ENCODE data around the gene PRPF8. TPM values are rescaled to one million over a fixed set of nuclear protein-coding genes. Genes with fewer than 3 reads are reported as not detected.
A peak's percentile ranks its signal among the peaks of the same experiment; 100 is the strongest.
"Not testable (repeated sequence)": the region's sequence is repeated elsewhere in the genome, so short reads cannot be mapped to it uniquely, and the experiment has no call there.

The PRPF8 gene
- total RNA-seq, 1 donor from 2014 or later, result 432 TPM

- peak overlapping the region; percentile 37 for H3K27ac Mint-ChIP-seq
These were observed 40.4 kb upstream of the PRPF8 start for GRCh38 chr17:1724869-1725641.

DNA sequence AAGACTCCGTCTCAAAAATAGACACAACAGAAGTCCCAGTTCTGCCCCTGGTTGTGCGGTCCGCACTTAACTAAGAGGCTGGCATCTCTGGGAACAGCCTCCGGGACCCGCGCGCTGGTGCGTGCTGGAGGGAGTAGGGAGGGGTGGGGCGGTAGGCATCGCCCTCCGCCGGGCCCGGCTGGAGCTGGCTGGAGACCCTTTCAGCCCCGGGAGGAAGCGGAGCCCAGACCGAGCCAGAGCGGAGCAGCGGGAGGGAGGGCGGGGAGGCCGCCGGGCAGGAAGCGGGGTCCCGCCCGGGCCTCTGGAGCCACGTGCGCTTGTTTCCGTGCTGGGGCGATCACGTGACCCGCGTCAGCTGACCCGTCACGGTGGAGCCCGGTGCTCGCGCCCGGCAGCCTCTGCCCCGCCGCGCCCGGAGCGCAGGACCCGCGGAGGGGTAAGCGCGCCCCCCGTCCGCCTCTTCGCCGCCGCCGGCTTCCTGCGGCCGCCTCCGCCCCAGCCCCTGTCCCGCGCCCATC, 39.7 kb upstream of the PRPF8 start, which contains the start of gene WDR81:
Gene WDR81, plus strand, starts transcription at position 354 of the 518 bp plus-strand sequence. CDS start 256 bp downstream, outside the sequence.
- Mint-ChIP-seq H3K27ac (peak within 1 kb of the TSS; percentile 83), H3K27me3 (no peaks in the 10 kb centered on the region), H3K4me1 (peaks cover 26% of the 10 kb centered on the region), H3K36me3 (ENCODE audit: low read depth) (peaks cover 9% of the 10 kb centered on the region), H3K4me3 (peak within 1 kb of the TSS; percentile 82), H3K9me3 (no peaks in the 10 kb centered on the region)
- intact Hi-C loops (cut with micrococcal nuclease), result loop anchor here (5.0 kb wide), 2 partner anchors 38 to 58 kb away; partner anchors contain the start of gene SERPINF1
- peak; percentile 96 for DNase-seq

More at GRCh38 chr17:1724869-1725641, 40.4 kb upstream of the PRPF8 start:
- H3K4me1 Mint-ChIP-seq, result peaks cover 30% of the 10 kb centered on the region
- peak; percentile 76 for DNase-seq
- H3K27me3 Mint-ChIP-seq, result no peaks in the 10 kb centered on the region
- no peaks in the 10 kb centered on the region for H3K9me3 Mint-ChIP-seq
- intact Hi-C loops (cut with micrococcal nuclease), result loop anchor here (5.0 kb wide), 2 partner anchors 37 to 57 kb away; partner anchors contain the start of gene SERPINF1
- H3K4me3 Mint-ChIP-seq, result peak overlapping the region; percentile 82
- H3K36me3 Mint-ChIP-seq (ENCODE audit: low read depth), result peaks cover 14% of the 10 kb centered on the region

GRCh38 chr17:1722022-1722421, 37.4 kb upstream of the PRPF8 start:
- H3K36me3 Mint-ChIP-seq (ENCODE audit: low read depth); H3K27me3 Mint-ChIP-seq; DNase-seq; H3K9me3 Mint-ChIP-seq; H3K4me3 Mint-ChIP-seq: not testable (repeated sequence)
- Mint-ChIP-seq H3K4me1 (peaks cover 33% of the 10 kb centered on the region), H3K27ac (peak overlapping the region; percentile 25)
- intact Hi-C loops (cut with micrococcal nuclease), result loop anchor here (5.0 kb wide), 2 partner anchors 40 to 60 kb away; partner anchors contain the start of gene SERPINF1

- Mint-ChIP-seq H3K9me3 (no peaks in the 10 kb centered on the region), H3K4me3 (no peak overlapping the region), H3K27ac (no peak overlapping the region), H3K27me3 (no peaks in the 10 kb centered on the region), H3K36me3 (ENCODE audit: low read depth) (peaks cover 3% of the 10 kb centered on the region), H3K4me1 (peaks cover 34% of the 10 kb centered on the region)
- intact Hi-C loops (cut with micrococcal nuclease), result loop anchor here (5.0 kb wide), 2 partner anchors 41 to 61 kb away; partner anchors contain the start of gene SERPINF1
- peak; percentile 91 for DNase-seq
These were observed 36.3 kb upstream of the PRPF8 start for GRCh38 chr17:1720856-1721386.

GRCh38 chr17:1718362-1719165, 33.9 kb upstream of the PRPF8 start:
- H3K27me3 Mint-ChIP-seq, result peaks cover 2% of the 10 kb centered on the region
- H3K27ac Mint-ChIP-seq, result peak overlapping the region; percentile 98
- H3K4me3 Mint-ChIP-seq, result peak overlapping the region; percentile 95
- H3K36me3 Mint-ChIP-seq (ENCODE audit: low read depth), result peaks cover 3% of the 10 kb centered on the region
- intact Hi-C loops (cut with micrococcal nuclease), result loop anchor here (10.0 kb wide), 1 partner anchor 676 kb away; no protein-coding TSS in a partner anchor
- peaks cover 32% of the 10 kb centered on the region for H3K4me1 Mint-ChIP-seq
- DNase-seq, result peak; percentile 57
- no peaks in the 10 kb centered on the region for H3K9me3 Mint-ChIP-seq

- peak; percentile 97 for DNase-seq
- Mint-ChIP-seq H3K36me3 (ENCODE audit: low read depth) (peaks cover 13% of the 10 kb centered on the region), H3K27ac (peak overlapping the region; percentile 98), H3K4me3 (peak overlapping the region; percentile 95), H3K27me3 (peaks cover 2% of the 10 kb centered on the region), H3K9me3 (no peaks in the 10 kb centered on the region), H3K4me1 (peaks cover 26% of the 10 kb centered on the region)
- intact Hi-C loops (cut with micrococcal nuclease), result loop anchor here (1.0 to 10.0 kb wide), 7 partner anchors 32 to 678 kb away; partner anchors contain the start of genes DPH1, PRPF8, RILP and RPA1
These were observed 32.4 kb upstream of the PRPF8 start for GRCh38 chr17:1716912-1717695.

DNA sequence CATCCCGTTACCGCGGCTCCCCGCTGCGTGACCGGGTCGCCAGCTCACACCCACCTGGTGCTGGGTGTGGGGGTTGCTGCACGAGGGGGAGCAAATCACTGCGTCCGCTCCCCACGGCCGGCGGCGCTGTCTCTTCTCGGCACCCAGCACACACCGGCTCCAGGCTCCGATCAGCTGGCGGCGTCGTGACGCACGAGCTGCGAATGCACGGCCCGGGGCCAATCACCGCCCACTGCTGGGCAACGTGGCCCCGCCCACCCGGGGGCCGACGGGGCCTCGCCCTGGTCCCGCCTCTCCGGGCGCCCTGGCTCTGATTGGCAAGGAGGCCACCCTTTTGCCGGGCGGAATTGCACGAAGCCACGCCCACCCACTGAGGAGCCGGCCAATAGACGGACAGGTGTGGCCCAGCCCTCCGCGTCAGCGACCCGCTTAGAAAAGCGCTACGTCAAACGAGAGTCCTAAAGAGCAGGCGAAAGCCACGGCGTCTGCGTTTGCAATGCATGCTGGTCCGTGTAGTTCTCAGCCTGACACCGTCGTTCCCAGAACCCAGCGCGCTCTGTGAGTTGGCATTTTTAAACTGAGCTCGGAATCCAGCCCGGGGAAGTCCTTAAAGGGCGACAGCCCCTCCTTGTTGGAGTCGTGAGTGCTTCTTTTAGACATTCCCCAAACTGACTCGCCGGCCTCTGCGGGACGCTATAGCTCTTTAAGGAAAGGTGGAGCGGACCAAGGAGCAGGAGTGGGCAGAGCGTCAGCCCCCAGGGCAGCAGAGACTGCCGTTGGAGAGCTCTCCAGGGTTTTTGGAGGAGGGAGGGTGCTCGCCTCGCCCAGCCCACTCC, 31.6 kb upstream of the PRPF8 start:
- intact Hi-C loops (cut with micrococcal nuclease), result loop anchor here (2.0 to 10.0 kb wide), 6 partner anchors 31 to 679 kb away; partner anchors contain the start of genes PRPF8, RILP and RPA1
- Mint-ChIP-seq H3K36me3 (ENCODE audit: low read depth) (peaks cover 19% of the 10 kb centered on the region), H3K27ac (peak overlapping the region; percentile 98), H3K4me3 (peak overlapping the region; percentile 95), H3K9me3 (no peaks in the 10 kb centered on the region), H3K27me3 (peaks cover 5% of the 10 kb centered on the region), H3K4me1 (peaks cover 28% of the 10 kb centered on the region)
- peak; percentile 100 for DNase-seq

DNA sequence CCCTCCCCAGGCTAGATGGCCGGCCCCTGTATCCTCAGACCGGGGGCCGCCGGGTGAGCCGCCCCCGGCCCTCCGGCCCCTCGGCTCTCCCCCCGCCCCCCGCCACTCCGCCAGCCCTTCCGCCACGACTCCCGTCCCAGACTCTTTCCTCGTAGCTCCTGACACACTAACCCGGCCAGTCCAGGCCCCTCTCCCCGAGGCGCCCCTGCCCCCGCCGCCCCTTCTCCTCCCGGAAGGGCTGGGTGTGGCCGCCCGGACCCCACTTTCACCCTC, 31.1 kb upstream of the PRPF8 start:
- H3K9me3 Mint-ChIP-seq, result no peaks in the 10 kb centered on the region
- peak overlapping the region; percentile 75 for H3K27ac Mint-ChIP-seq
- intact Hi-C loops (cut with micrococcal nuclease), result loop anchor here (2.0 to 10.0 kb wide), 6 partner anchors 31 to 679 kb away; partner anchors contain the start of genes PRPF8, RILP and RPA1
- DNase-seq, result no peak
- peaks cover 19% of the 10 kb centered on the region for H3K36me3 Mint-ChIP-seq (ENCODE audit: low read depth)
- H3K4me3 Mint-ChIP-seq, result peak overlapping the region; percentile 95
- H3K27me3 Mint-ChIP-seq, result peaks cover 10% of the 10 kb centered on the region
- H3K4me1 Mint-ChIP-seq, result peaks cover 30% of the 10 kb centered on the region

- Mint-ChIP-seq H3K27ac (no peak overlapping the region), H3K4me3 (peak overlapping the region; percentile 95), H3K9me3 (no peaks in the 10 kb centered on the region), H3K4me1 (peaks cover 27% of the 10 kb centered on the region), H3K36me3 (ENCODE audit: low read depth) (peaks cover 19% of the 10 kb centered on the region), H3K27me3 (peaks cover 12% of the 10 kb centered on the region)
- peak; percentile 85 for DNase-seq
- intact Hi-C loops (cut with micrococcal nuclease), result loop anchor here (10.0 kb wide), 1 partner anchor 680 kb away; no protein-coding TSS in a partner anchor
These were observed 30.5 kb upstream of the PRPF8 start for GRCh38 chr17:1714980-1715802.

- peaks cover 12% of the 10 kb centered on the region for H3K27me3 Mint-ChIP-seq
- H3K27ac Mint-ChIP-seq, result no peak overlapping the region
- intact Hi-C loops (cut with micrococcal nuclease), result loop anchor here (10.0 kb wide), 1 partner anchor 680 kb away; no protein-coding TSS in a partner anchor
- peaks cover 19% of the 10 kb centered on the region for H3K36me3 Mint-ChIP-seq (ENCODE audit: low read depth)
- peaks cover 25% of the 10 kb centered on the region for H3K4me1 Mint-ChIP-seq
- no peaks in the 10 kb centered on the region for H3K9me3 Mint-ChIP-seq
- DNase-seq, result peak; percentile 78
- H3K4me3 Mint-ChIP-seq, result peak overlapping the region; percentile 95
These were observed 29.8 kb upstream of the PRPF8 start for GRCh38 chr17:1714427-1714979.

DNA sequence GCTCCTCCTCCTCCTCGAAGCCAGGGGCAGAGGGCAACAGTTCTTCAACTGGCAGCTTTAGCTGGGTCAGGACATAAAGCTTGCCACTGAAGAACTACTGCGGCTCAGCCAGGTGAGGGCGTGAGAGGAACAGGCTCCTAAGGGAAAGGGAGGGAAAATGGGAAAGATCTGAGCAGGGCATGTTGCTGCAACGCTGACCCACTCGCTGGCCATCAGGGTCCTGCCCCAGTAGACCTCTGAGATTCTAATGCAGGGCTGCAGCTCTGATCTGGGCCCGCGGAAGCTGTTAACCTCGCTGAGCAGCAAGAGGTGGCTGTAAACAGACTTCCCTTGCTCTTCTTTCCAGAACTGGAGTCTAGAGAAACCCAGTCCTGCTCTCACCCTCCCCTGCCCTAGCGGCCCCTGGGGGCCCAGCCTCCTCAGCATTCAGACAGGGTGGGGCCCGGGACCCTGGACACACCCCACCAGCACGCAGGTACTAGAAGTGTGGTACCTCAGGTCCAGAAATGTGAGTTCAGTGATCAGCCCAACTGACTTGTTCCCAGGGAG, 29.3 kb upstream of the PRPF8 start:
- Mint-ChIP-seq H3K9me3 (no peaks in the 10 kb centered on the region), H3K27me3 (peaks cover 15% of the 10 kb centered on the region), H3K36me3 (ENCODE audit: low read depth) (peaks cover 19% of the 10 kb centered on the region), H3K4me3 (peak overlapping the region; percentile 95), H3K4me1 (peaks cover 25% of the 10 kb centered on the region), H3K27ac (no peak overlapping the region)
- intact Hi-C loops (cut with micrococcal nuclease), result loop anchor here (10.0 kb wide), 1 partner anchor 681 kb away; no protein-coding TSS in a partner anchor
- peak; percentile 60 for DNase-seq

Data from activated CD4-positive, alpha-beta T cell treated with anti-CD3 and anti-CD28 coated beads, Interleukin-2, amount 10 ng/mL, durations not matched to agents 24 days and 14 days (primary cell).